PC-3 (cell line): ENCODE data around the gene LIME1. TPM values are rescaled to one million over a fixed set of nuclear protein-coding genes. Genes with fewer than 3 reads are reported as not detected.

ENCODE experiments used
- ATAC-seq: fragments of 200-7000 bp; cut with Tn5 transposase; 2 replicates; pipeline ENCODE4 v1.9.1; 2020; ENCODE audit warnings: mild to moderate bottlenecking, moderate library complexity
- BruUV-seq: library from RNA; stranded (reverse); fragments of 400-500 nt; replicated peaks from 2 replicates; lab custom pipeline; 2021; lab: Mats Ljungman, UMichigan
- CTCF ChIA-PET: fragments of 300-600 bp; sonication (Branson Sonifier 250); formaldehyde crosslinking; loops from one replicate; lab custom pipeline; 2022; ENCODE audit warnings: antibody characterized with exemption; lab: Charles Lee
- POLR2A ChIA-PET: fragments of 300-600 bp; sonication (Branson Sonifier 250); formaldehyde crosslinking; loops from one replicate; lab custom pipeline; 2022; ENCODE audit warnings: antibody characterized with exemption; ENCODE audit not compliant: unreplicated experiment; lab: Charles Lee
- DNase-seq: peaks from one replicate; pipeline ENCODE4 v3.0.0-alpha.2; 2015
- H2AFZ ChIP-seq: fragments of 300-600 bp; sonication (generic); 2 replicates; pipeline ENCODE4 v1.6.0; 2016; ENCODE audit warnings: antibody characterized with exemption, low read length
- H3F3A ChIP-seq: fragments of 300-600 bp; sonication (generic); one replicate; pipeline ENCODE4 v1.6.0; 2017; ENCODE audit warnings: antibody characterized with exemption, low read length, control low read depth, mild to moderate bottlenecking; ENCODE audit not compliant: unreplicated experiment
- H3K27ac ChIP-seq: fragments of 300-600 bp; sonication (generic); 2 replicates; pipeline ENCODE4 v1.5.1; 2016; ENCODE audit warnings: mild to moderate bottlenecking, low read length
- H3K27me3 ChIP-seq: fragments of 300-600 bp; sonication (generic); 2 replicates; pipeline ENCODE4 v1.6.1; 2016; ENCODE audit warnings: low read length, mixed read lengths
- H3K36me3 ChIP-seq: fragments of 300-600 bp; sonication (generic); 2 replicates; pipeline ENCODE4 v1.6.1; 2016; ENCODE audit warnings: low read depth, mixed run types, low read length, mixed read lengths
- H3K4me1 ChIP-seq: fragments of 300-600 bp; sonication (generic); 2 replicates; pipeline ENCODE4 v1.5.1; 2016; ENCODE audit warnings: low read length; ENCODE audit not compliant: insufficient read depth
- H3K4me2 ChIP-seq: fragments of 300-600 bp; sonication (generic); 2 replicates; pipeline ENCODE4 v1.6.0; 2016; ENCODE audit warnings: low read length
- H3K4me3 ChIP-seq: fragments of 300-600 bp; sonication (generic); 2 replicates; pipeline ENCODE4 v1.5.1; 2016; ENCODE audit warnings: mild to moderate bottlenecking, low read length, mixed read lengths
- H3K79me2 ChIP-seq: fragments of 300-600 bp; sonication (generic); 2 replicates; pipeline ENCODE4 v1.6.1; 2017; ENCODE audit warnings: low read length, mixed read lengths
- H3K9ac ChIP-seq: fragments of 300-600 bp; sonication (generic); 2 replicates; pipeline ENCODE4 v1.6.0; 2016; ENCODE audit warnings: mild to moderate bottlenecking, low read length
- H3K9me2 ChIP-seq: fragments of 300-600 bp; sonication (generic); replicated peaks from 2 replicates; pipeline ENCODE4 v1.6.1; 2016; ENCODE audit warnings: mixed run types, low read length, mixed read lengths
- H3K9me3 ChIP-seq: fragments of 300-600 bp; sonication (generic); 2 replicates; pipeline ENCODE4 v1.6.1; 2016; ENCODE audit warnings: low read length, mixed read lengths
- H4K20me1 ChIP-seq: fragments of 300-600 bp; sonication (generic); 2 replicates; pipeline ENCODE4 v1.6.1; 2016; ENCODE audit warnings: low read length, mixed read lengths
- CTCF ChIP-seq: fragments of 300-600 bp; sonication (generic); conservative IDR thresholded peaks from 2 replicates; pipeline ENCODE4 v1.5.1; 2017; ENCODE audit warnings: antibody characterized with exemption, low read depth, mild to moderate bottlenecking, low read length
- EZH2 ChIP-seq: fragments of 300-600 bp; sonication (generic); IDR thresholded peaks from one replicate; pipeline ENCODE4 v1.6.1; 2017; ENCODE audit warnings: antibody characterized with exemption, mild to moderate bottlenecking, low read length; ENCODE audit not compliant: unreplicated experiment
- EZH2phosphoT487 ChIP-seq: fragments of 300-600 bp; sonication (generic); IDR thresholded peaks from 2 replicates; pipeline ENCODE4 v1.6.1; 2018; ENCODE audit warnings: mild to moderate bottlenecking, antibody characterized with exemption, low read length, borderline replicate concordance
- intact Hi-C: fragments of 100-400 bp; cut with micrococcal nuclease; formaldehyde crosslinking; loops from 2 replicates; pipeline ENCODE4 v1.9.0; 2023
- total RNA-seq: library from RNA; depleted of rRNA; stranded (reverse); fragments of >200 nt; gene quantifications from 2 replicates; pipeline ENCODE4 v1.2.3, GENCODE V29; 2014

LIME1 gene
- total RNA-seq, 1 experiment from 2014 or later = 17.3 TPM

DNA sequence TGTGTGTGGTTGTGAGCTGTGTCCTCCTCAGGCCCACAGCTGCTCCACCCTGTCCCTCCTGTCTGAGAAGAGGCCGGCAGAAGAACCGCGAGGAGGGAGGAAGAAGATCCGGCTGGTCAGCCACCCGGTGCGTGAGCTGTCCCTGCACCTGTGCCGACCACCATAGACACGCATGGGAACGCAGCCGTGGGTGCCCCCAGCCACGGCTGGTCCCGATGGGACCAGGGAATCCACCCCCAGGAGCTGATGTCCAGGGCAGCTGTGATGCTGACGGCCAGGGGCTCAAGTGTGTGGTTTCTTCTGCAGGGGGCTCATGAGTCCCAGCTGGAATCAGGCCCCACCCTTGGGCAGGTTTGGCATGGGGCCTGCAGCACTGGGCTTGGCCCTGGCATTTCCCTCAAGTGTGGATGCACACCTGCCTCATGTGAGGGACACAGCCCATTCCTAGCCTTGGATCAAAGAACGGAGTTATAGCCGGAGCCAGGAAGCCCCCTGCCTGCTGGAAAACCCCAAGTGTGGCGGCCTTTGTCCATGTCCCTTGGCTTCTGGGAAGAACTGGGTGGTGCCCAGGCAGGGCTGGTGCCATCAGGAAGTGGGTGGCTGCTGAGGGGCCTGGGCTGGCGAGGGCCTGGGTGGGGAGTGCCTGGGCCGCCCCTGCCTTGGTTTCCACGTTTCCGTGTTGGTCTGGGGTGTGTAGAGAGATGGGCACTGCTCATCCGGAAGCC, 44.6 kb upstream of the LIME1 start:
- H3K27me3 ChIP-seq = no peaks in the 10 kb centered on the region
- H4K20me1 ChIP-seq = no peaks in the 10 kb centered on the region
- CTCF ChIA-PET = no interaction called here
- no peaks in the 10 kb centered on the region for H3K9me3 ChIP-seq
- H3K79me2 ChIP-seq = no peaks in the 10 kb centered on the region
- peaks cover 10% of the 10 kb centered on the region for H3K4me1 ChIP-seq
- ATAC-seq (no peak), DNase-seq (no peak)
- no peaks in the 10 kb centered on the region for H3K9me2 ChIP-seq
- POLR2A ChIA-PET = no interaction called here
- no peaks in the 10 kb centered on the region; the same call in 1 of the 2 replicates for H3K36me3 ChIP-seq
- no peak overlapping the region for H3K27ac ChIP-seq
- no peak overlapping the region for H3K4me3 ChIP-seq
- no peaks in the 10 kb centered on the region for H3F3A ChIP-seq
- no peak for TF ChIP-seq EZH2
- no peak for TF ChIP-seq EZH2phosphoT487
- no peak for TF ChIP-seq CTCF
- intact Hi-C loops = no loop called here
- no peak overlapping the region for H2AFZ ChIP-seq
- H3K9ac ChIP-seq = no peak overlapping the region
- H3K4me2 ChIP-seq = no peak overlapping the region
- no TSS peak for BruUV-seq

GRCh38 chr20:63692436-63693082, 43.9 kb upstream of the LIME1 start:
- TF ChIP-seq CTCF = no peak
- no peak for TF ChIP-seq EZH2phosphoT487
- no peak for TF ChIP-seq EZH2
- no peak overlapping the region for H3K4me2 ChIP-seq
- no peak overlapping the region for H3K4me3 ChIP-seq
- H2AFZ ChIP-seq = no peak overlapping the region
- ChIA-PET CTCF (no interaction called here), POLR2A (no interaction called here)
- BruUV-seq = no TSS peak
- intact Hi-C loops = no loop called here
- H3K9me2 ChIP-seq = no peaks in the 10 kb centered on the region
- peak; percentile 32 for DNase-seq
- peaks cover 14% of the 10 kb centered on the region for H3K4me1 ChIP-seq
- ATAC-seq = peak; percentile 9
- no peaks in the 10 kb centered on the region; the same call in 1 of the 2 replicates for H3K36me3 ChIP-seq
- no peak overlapping the region for H3K27ac ChIP-seq
- H3K9me3 ChIP-seq = no peaks in the 10 kb centered on the region
- H3K79me2 ChIP-seq = 0 out of 2 replicates have a peak, but pooled peaks cover 2% of the 10 kb centered on the region
- no peak overlapping the region for H3K9ac ChIP-seq
- H3K27me3 ChIP-seq = no peaks in the 10 kb centered on the region
- no peaks in the 10 kb centered on the region for H3F3A ChIP-seq
- H4K20me1 ChIP-seq = no peaks in the 10 kb centered on the region
